Left renal cortex interstitium (tissue), 4 donors: ENCODE data around the gene MYH14. TPM values are rescaled to one million over a fixed set of nuclear protein-coding genes. Genes with fewer than 3 reads are reported as not detected.
A peak's percentile ranks its signal among the peaks of the same experiment; 100 is the strongest.
"Not testable (repeated sequence)": the region's sequence is repeated elsewhere in the genome, so short reads cannot be mapped to it uniquely, and the experiment has no call there.

ENCODE experiments used
- DNase-seq, 4 donors: peaks; one replicate each; pipeline ENCODE4 v3.0.0-alpha.2; 2013; ENCODE audit warnings: low read depth in 4 of 4, low spot score in 2 of 4, missing footprints in 1 of 4
- polyA plus RNA-seq, 4 donors: library from polyadenylated mRNA; unstranded; fragments of 120-200 nt; gene quantifications; one replicate each; pipeline ENCODE4 v1.2.1, GENCODE V29; 2013; ENCODE audit not compliant: insufficient read length in 4 of 4

Gene MYH14
- polyA plus RNA-seq, 4 donors: 20.0 to 31.9 (median 25.0) TPM

GRCh38 chr19:50352242-50352641 is 148.8 kb downstream of the MYH14 start:
- no peak for DNase-seq

- not testable (repeated sequence) for DNase-seq
These were observed 150.1 kb downstream of the MYH14 start for GRCh38 chr19:50353487-50353880.

- no peak for DNase-seq
These were observed 153.3 kb downstream of the MYH14 start for GRCh38 chr19:50356691-50357177.

GRCh38 chr19:50357178-50358100 is 154.0 kb downstream of the MYH14 start:
- DNase-seq: peak in 2 of 4 donors; percentile 26 to 53

GRCh38 chr19:50358483-50359327 is 155.3 kb downstream of the MYH14 start:
- DNase-seq: peak in 2 of 4 donors; percentile 57 to 61

GRCh38 chr19:50359328-50359818 is 156.0 kb downstream of the MYH14 start:
- DNase-seq: no peak

Other genes starting within 250 kb of the MYH14 start
- gene SIGLEC11, start 242.4 kb upstream of the MYH14 start, polyA plus RNA-seq: 1 to 10 TPM; 4.1 to 7.7 (median 5.5) TPM
- 10 to 100 TPM; 45.5 to 51.0 (median 48.2) TPM for gene VRK3, start 178.2 kb upstream of the MYH14 start, polyA plus RNA-seq
- 10 to 100 TPM; 13.0 to 17.3 (median 15.4) TPM for gene ZNF473, start 177.6 kb upstream of the MYH14 start, polyA plus RNA-seq
- gene IZUMO2, start 40.3 kb upstream of the MYH14 start, polyA plus RNA-seq: under 1 TPM; 0.16 to 0.57 (median 0.23) TPM
- gene KCNC3, start 125.8 kb downstream of the MYH14 start, polyA plus RNA-seq: 10 to 100 TPM; 25.0 to 82.0 (median 48.5) TPM
- 10 to 100 TPM in 2 of 4 donors, 1 to 10 TPM in 2; 9.0 to 11.0 (median 10.0) TPM for gene NAPSA, start 162.0 kb downstream of the MYH14 start, polyA plus RNA-seq
- 10 to 100 TPM; 28.9 to 45.4 (median 40.2) TPM for gene NR1H2, start 172.8 kb downstream of the MYH14 start, polyA plus RNA-seq
- 10 to 100 TPM; 16.5 to 40.5 (median 33.7) TPM for gene POLD1, start 180.7 kb downstream of the MYH14 start, polyA plus RNA-seq
- 1 to 10 TPM in 2 of 4 donors, under 1 TPM in 2; 0.46 to 1.3 (median 0.90) TPM for gene SPIB, start 215.3 kb downstream of the MYH14 start, polyA plus RNA-seq
- 1 to 10 TPM in 3 of 4 donors, under 1 TPM in 1; 0.86 to 1.9 (median 1.2) TPM for gene MYBPC2, start 229.3 kb downstream of the MYH14 start, polyA plus RNA-seq